Fibroblast of pulmonary artery (primary cell): ENCODE measurements around the gene GPN2.

Experiments
- DNase-seq: peaks from one replicate; pipeline ENCODE4 v3.0.0-alpha.2; 2010; ENCODE audit warnings: low read depth
- H3K4me3 ChIP-seq: replicated peaks from 2 replicates; pipeline ENCODE4 v1.5.1; 2011; ENCODE audit warnings: low read depth, mild to moderate bottlenecking, control low read depth, low read length, moderate library complexity
- CTCF ChIP-seq: IDR thresholded peaks from 2 replicates; pipeline ENCODE4 v1.5.1; 2011; ENCODE audit warnings: mild to moderate bottlenecking, control low read depth, low read length, inconsistent platforms; ENCODE audit errors: missing control alignments

Gene GPN2

GRCh38 chr1:26889551-26890466, at the start of gene GPN2:
TSS of gene GPN2 (minus strand) at chr1:26890283. CDS start at chr1:26890096, 187 bp downstream.
- peak within 1 kb of the TSS; percentile 74 for H3K4me3 ChIP-seq
- DNase-seq: peak; percentile 77
- no peak for TF ChIP-seq CTCF

- no peak for TF ChIP-seq CTCF
- H3K4me3 ChIP-seq: no peak overlapping the region
- DNase-seq: no peak
Measured at GRCh38 chr1:26938659-26939025, 48.6 kb upstream of the GPN2 start.

GRCh38 chr1:26938004-26938658, 48.0 kb upstream of the GPN2 start:
- no peak overlapping the region for H3K4me3 ChIP-seq
- no peak for TF ChIP-seq CTCF
- no peak for DNase-seq

GRCh38 chr1:26936823-26937222, 46.7 kb upstream of the GPN2 start:
- no peak for DNase-seq
- no peak overlapping the region for H3K4me3 ChIP-seq
- TF ChIP-seq CTCF: no peak

GRCh38 chr1:26932531-26932930, 42.4 kb upstream of the GPN2 start:
- no peak overlapping the region for H3K4me3 ChIP-seq
- TF ChIP-seq CTCF: no peak
- no peak for DNase-seq

- H3K4me3 ChIP-seq: no peak overlapping the region
- peak; percentile 64 for DNase-seq
- no peak for TF ChIP-seq CTCF
Measured at GRCh38 chr1:26923711-26924110, 33.6 kb upstream of the GPN2 start.
